B cell (primary cell): Measurements from ENCODE around the gene MEA1. TPM values are rescaled to one million over a fixed set of nuclear protein-coding genes. Genes with fewer than 3 reads are reported as not detected.

Source experiments
- ATAC-seq: fragments of 200-7000 bp; cut with Tn5 transposase; one replicate; pipeline ENCODE4 v1.10.0; 2021; ENCODE audit warnings: low read depth, mild to moderate bottlenecking, moderate number of reproducible peaks, moderate library complexity
- CTCF ChIA-PET: fragments of 350-600 bp; sonication (Branson Sonifier 250); formaldehyde crosslinking; loops from one replicate; lab custom pipeline; 2021; ENCODE audit warnings: antibody characterized with exemption, inconsistent platforms; lab: Charles Lee
- POLR2A ChIA-PET: fragments of 350-600 bp; sonication (Branson Sonifier 250); formaldehyde crosslinking; loops from one replicate; lab custom pipeline; 2021; ENCODE audit warnings: antibody characterized with exemption; lab: Charles Lee
- DNase-seq: peaks from one replicate; pipeline ENCODE4 v3.0.0; 2013
- H2AFZ ChIP-seq: 2 replicates; pipeline ENCODE4 v1.6.1; 2012; ENCODE audit warnings: mild to moderate bottlenecking, low read depth, low read length; ENCODE audit not compliant: insufficient read depth, poor library complexity, severe bottlenecking
- H3K27ac ChIP-seq, 2 donors: 1 replicate in 1 of 2; 2 replicates in 1 of 2; pipeline ENCODE4 v1.5.1; 2012 to 2013; ENCODE audit warnings: low read length in 2 of 2, mild to moderate bottlenecking in 2 of 2, moderate library complexity in 1 of 2
- H3K27me3 ChIP-seq, 4 experiments: fragments of 200-600 bp in 1 of 4; sonication (generic) in 1 of 4; replicated peaks in 1 of 4; 1 replicate in 2 of 4; 2 replicates in 2 of 4; pipeline versions ENCODE4 v1.6.1 to v1.7.0; 2013 to 2016; ENCODE audit warnings: low read length in 3 of 4, mild to moderate bottlenecking in 2 of 4, mixed read lengths in 1 of 4, moderate library complexity in 1 of 4; ENCODE audit not compliant: insufficient read depth in 4 of 4, control insufficient read depth in 3 of 4; ENCODE audit errors: control extremely low read depth in 1 of 4
- H3K36me3 ChIP-seq, 2 experiments: replicated peaks in 1 of 2; 1 replicate in 1 of 2; 2 replicates in 1 of 2; pipeline versions ENCODE4 v1.6.1 to v1.7.1; 2013; ENCODE audit warnings: low read length in 1 of 2; ENCODE audit not compliant: insufficient read depth in 2 of 2, control insufficient read depth in 1 of 2; ENCODE audit errors: control extremely low read depth in 1 of 2, extremely low read depth in 1 of 2
- H3K4me1 ChIP-seq, 2 donors: fragments of 200-600 bp in 1 of 2; sonication (generic) in 1 of 2; 1 replicate in 1 of 2; 2 replicates in 1 of 2; pipeline versions ENCODE4 v1.5.1 to v1.6.1; 2013 to 2017; ENCODE audit warnings: low read length in 2 of 2; ENCODE audit not compliant: control insufficient read depth in 2 of 2, insufficient read depth in 2 of 2
- H3K4me2 ChIP-seq: replicated peaks from 2 replicates; pipeline ENCODE3; 2012; ENCODE audit warnings: mild to moderate bottlenecking, low read depth, low read length; ENCODE audit not compliant: poor library complexity, severe bottlenecking
- H3K4me3 ChIP-seq, 5 experiments: fragments of 200-600 bp in 1 of 5; sonication (generic) in 1 of 5; 1 replicate in 3 of 5; 2 replicates in 2 of 5; pipeline versions ENCODE4 v1.5.1 to v1.7.0; 2011 to 2016; ENCODE audit warnings: low read length in 4 of 5, mild to moderate bottlenecking in 4 of 5, low read depth in 2 of 5, control low read depth in 1 of 5, moderate library complexity in 1 of 5; ENCODE audit not compliant: insufficient read depth in 1 of 5; ENCODE audit errors: control extremely low read depth in 1 of 5, extremely low read depth in 1 of 5
- H3K79me2 ChIP-seq: fragments of 200-600 bp; sonication (generic); one replicate; pipeline ENCODE4 v1.6.0; 2016; ENCODE audit warnings: low read length; ENCODE audit not compliant: control insufficient read depth, insufficient read depth
- H3K9ac ChIP-seq: fragments of 200-600 bp; sonication (generic); 2 replicates; pipeline ENCODE4 v1.6.1; 2017; ENCODE audit warnings: mild to moderate bottlenecking, low read length, moderate library complexity
- H3K9me3 ChIP-seq, 3 donors: one replicate each; pipeline versions ENCODE4 v1.6.1 to v1.7.1; 2013; ENCODE audit warnings: low read length in 2 of 3; ENCODE audit not compliant: control insufficient read depth in 2 of 3, insufficient read depth in 1 of 3; ENCODE audit errors: control extremely low read depth in 1 of 3
- H4K20me1 ChIP-seq: 2 replicates; pipeline ENCODE4 v1.6.0; 2012; ENCODE audit warnings: mild to moderate bottlenecking, low read length; ENCODE audit not compliant: insufficient read depth, control insufficient read depth, poor library complexity, severe bottlenecking
- H3K27ac Mint-ChIP-seq: one replicate; pipeline ENCODE4 v1.8.0; 2021; ENCODE audit warnings: mixed read lengths
- H3K27me3 Mint-ChIP-seq: one replicate; pipeline ENCODE4 v1.8.0; 2021; ENCODE audit warnings: mixed read lengths
- H3K4me1 Mint-ChIP-seq: one replicate; pipeline ENCODE4 v1.8.0; 2021; ENCODE audit warnings: mixed read lengths
- H3K4me3 Mint-ChIP-seq: one replicate; pipeline ENCODE4 v1.8.0; 2021; ENCODE audit warnings: mixed read lengths
- H3K9me3 Mint-ChIP-seq: one replicate; pipeline ENCODE4 v1.8.0; 2022; ENCODE audit warnings: mixed read lengths; ENCODE audit not compliant: insufficient read depth
- EZH2 ChIP-seq: IDR thresholded peaks from 2 replicates; pipeline ENCODE4 v1.6.1; 2012; ENCODE audit warnings: borderline replicate concordance, low read depth, mild to moderate bottlenecking, moderate library complexity, low read length; ENCODE audit not compliant: insufficient read depth, poor library complexity, severe bottlenecking
- WGBS: methylation state at CpG from one replicate; pipeline ENCODE4 v1.1.5; 2013; ENCODE audit warnings: missing lambda C conversion rate; ENCODE audit not compliant: insufficient coverage; 5-methylcytosine and 5-hydroxymethylcytosine counted together
- intact Hi-C: fragments of 100-400 bp; cut with micrococcal nuclease; formaldehyde crosslinking; loops from one replicate; pipeline ENCODE4 v1.10.0; 2022
- polyA plus RNA-seq: library from polyadenylated mRNA; depleted of rRNA; stranded (reverse); fragments of >200 nt; gene quantifications from 2 replicates; pipeline ENCODE4 v1.2.3, GENCODE V29; 2012
- total RNA-seq, 2 donors: library from RNA; stranded (reverse); fragments of 120-200 nt in 1 of 2; gene quantifications; 1 replicate in 1 of 2; 2 replicates in 1 of 2; pipeline versions ENCODE4 v1.2.3 to v1.2.4, GENCODE V29; 2013 to 2022
- TF ChIP-seq, protein P1 (sequence below): fragments of 200-600 bp; IDR thresholded peaks from one replicate; pipeline ENCODE4 v1.8.0; 2022; ENCODE audit warnings: antibody characterized with exemption, mild to moderate bottlenecking

The MEA1 gene
- total and polyA plus RNA-seq, 2 donors (not counting 1 experiment from before 2014, with no cell fraction given): 35.7 to 36.7 TPM

DNA sequence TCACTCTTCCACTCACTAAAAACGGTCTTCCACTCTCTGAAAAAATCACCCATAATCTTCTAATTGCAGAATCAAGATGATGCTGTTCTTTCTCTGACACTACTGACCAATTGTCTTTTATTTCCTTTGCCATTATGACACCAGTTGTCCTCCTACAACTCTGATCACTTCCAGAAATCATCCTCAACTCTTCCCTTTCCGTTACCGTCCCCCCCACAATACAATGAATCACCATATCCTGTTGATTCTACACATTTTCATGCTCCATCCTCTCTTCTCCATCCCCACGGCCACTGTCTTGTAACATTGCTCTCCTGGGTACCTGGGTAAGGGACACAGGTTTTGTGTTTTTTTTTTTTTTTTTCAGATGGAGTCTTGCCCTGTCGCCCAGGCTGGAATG is 31.9 kb downstream of the MEA1 start:
- no peaks in the 10 kb centered on the region for H4K20me1 ChIP-seq
- peaks cover 48% of the 10 kb centered on the region for H3K4me1 Mint-ChIP-seq
- H2AFZ ChIP-seq: no peak overlapping the region
- H3K79me2 ChIP-seq: peaks cover 76% of the 10 kb centered on the region
- CTCF ChIA-PET: no interaction called here
- H3K27ac ChIP-seq: no peak overlapping the region
- DNase-seq: no peak
- TF ChIP-seq EZH2: no peak
- TF ChIP-seq, protein P1, sequence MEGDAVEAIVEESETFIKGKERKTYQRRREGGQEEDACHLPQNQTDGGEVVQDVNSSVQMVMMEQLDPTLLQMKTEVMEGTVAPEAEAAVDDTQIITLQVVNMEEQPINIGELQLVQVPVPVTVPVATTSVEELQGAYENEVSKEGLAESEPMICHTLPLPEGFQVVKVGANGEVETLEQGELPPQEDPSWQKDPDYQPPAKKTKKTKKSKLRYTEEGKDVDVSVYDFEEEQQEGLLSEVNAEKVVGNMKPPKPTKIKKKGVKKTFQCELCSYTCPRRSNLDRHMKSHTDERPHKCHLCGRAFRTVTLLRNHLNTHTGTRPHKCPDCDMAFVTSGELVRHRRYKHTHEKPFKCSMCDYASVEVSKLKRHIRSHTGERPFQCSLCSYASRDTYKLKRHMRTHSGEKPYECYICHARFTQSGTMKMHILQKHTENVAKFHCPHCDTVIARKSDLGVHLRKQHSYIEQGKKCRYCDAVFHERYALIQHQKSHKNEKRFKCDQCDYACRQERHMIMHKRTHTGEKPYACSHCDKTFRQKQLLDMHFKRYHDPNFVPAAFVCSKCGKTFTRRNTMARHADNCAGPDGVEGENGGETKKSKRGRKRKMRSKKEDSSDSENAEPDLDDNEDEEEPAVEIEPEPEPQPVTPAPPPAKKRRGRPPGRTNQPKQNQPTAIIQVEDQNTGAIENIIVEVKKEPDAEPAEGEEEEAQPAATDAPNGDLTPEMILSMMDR: no peak
- no peaks in the 10 kb centered on the region for H3K27me3 ChIP-seq
- intact Hi-C loops: no loop called here
- no peak overlapping the region for H3K4me3 ChIP-seq
- H3K4me2 ChIP-seq: no peak overlapping the region
- no peak for ATAC-seq
- H3K9ac ChIP-seq: no peak overlapping the region
- POLR2A ChIA-PET: interaction anchor here (0.6 kb wide), 2 partner anchors 34 to 72 kb away, joined by 7 to 10 read pairs; no protein-coding TSS in a partner anchor
- H3K27ac Mint-ChIP-seq: no peak overlapping the region
- H3K4me1 ChIP-seq: peaks cover 24 to 45% of the 10 kb centered on the region in 2 donors
- no peaks in the 10 kb centered on the region for H3K9me3 ChIP-seq
- WGBS: 94% methylated on average over 3 of the region's 5 CpGs
- no peaks in the 10 kb centered on the region for H3K36me3 ChIP-seq
- H3K9me3 Mint-ChIP-seq: no peaks in the 10 kb centered on the region
- H3K4me3 Mint-ChIP-seq: no peak overlapping the region
- H3K27me3 Mint-ChIP-seq: no peaks in the 10 kb centered on the region

DNA sequence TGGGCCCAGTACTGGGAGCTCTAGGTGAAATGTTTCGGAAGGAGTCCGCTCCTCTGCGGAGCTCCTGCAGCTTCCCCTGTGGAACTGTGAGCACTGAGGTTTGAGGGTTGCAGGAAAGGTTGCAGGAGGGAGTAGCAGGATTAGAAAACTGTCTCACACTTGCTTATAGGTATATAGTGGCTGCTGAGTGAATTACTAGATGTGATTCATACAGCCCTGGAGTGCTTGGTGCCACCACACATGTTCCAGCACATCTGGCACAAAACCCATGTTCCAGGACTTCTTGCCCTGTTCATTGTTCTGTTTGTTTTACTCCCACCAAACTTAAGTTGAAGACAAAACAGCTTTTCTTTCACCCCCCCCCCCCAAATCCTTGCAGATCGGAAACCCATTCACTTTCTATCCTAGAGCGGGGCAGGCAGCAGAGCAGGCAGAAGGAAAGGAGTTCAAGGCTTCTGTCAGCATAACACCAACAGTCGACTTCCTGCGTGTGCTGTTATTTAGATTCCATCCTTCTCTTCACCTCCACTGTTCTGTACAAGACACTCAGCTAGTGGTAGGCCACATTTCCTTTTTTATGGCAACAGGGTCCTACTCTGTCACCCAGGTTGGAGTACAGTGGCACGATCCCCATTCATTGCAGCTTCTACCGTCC is 34.1 kb downstream of the MEA1 start:
- TF ChIP-seq EZH2: no peak
- TF ChIP-seq, protein P1: no peak
- Histone ChIP-seq H3K9ac (peak overlapping the region; percentile 86), H2AFZ (peak overlapping the region; percentile 82), H3K9me3 (no peaks in the 10 kb centered on the region), H3K27ac (peak overlapping the region; percentile 73 to 85), H3K4me1 (peaks cover 19 to 32% of the 10 kb centered on the region in 2 donors), H3K79me2 (peaks cover 62% of the 10 kb centered on the region), H3K36me3 (peaks cover 0 to 5% of the 10 kb centered on the region in 2 experiments), H3K4me3 (peak overlapping the region; percentile 71 to 88 (median 80)), H3K27me3 (no peaks in the 10 kb centered on the region), H3K4me2 (peak overlapping the region; percentile 82), H4K20me1 (no peaks in the 10 kb centered on the region)
- H3K4me3 Mint-ChIP-seq: peak overlapping the region; percentile 98
- DNase-seq (no peak), ATAC-seq (no peak)
- peak overlapping the region; percentile 98 for H3K27ac Mint-ChIP-seq
- CTCF ChIA-PET: interaction anchor here (0.7 to 2.7 kb wide), 5 partner anchors 48 to 530 kb away, joined by 3 to 6 read pairs (median 3); partner anchors contain the start of gene LRRC73
- intact Hi-C loops: loop anchor here (1.0 to 2.0 kb wide), 5 partner anchors 19 to 195 kb away; partner anchors contain the start of genes CNPY3, GNMT, KLC4 and MEA1
- no peaks in the 10 kb centered on the region for H3K27me3 Mint-ChIP-seq
- POLR2A ChIA-PET: interaction anchor here (0.8 to 4.0 kb wide), 4 partner anchors 34 to 80 kb away, joined by 3 to 53 read pairs (median 8); partner anchors contain the start of genes CNPY3, KLC4, KLHDC3 and MEA1
- WGBS: 34% methylated on average over 8 of the region's 9 CpGs
- peaks cover 41% of the 10 kb centered on the region for H3K4me1 Mint-ChIP-seq
- H3K9me3 Mint-ChIP-seq: no peaks in the 10 kb centered on the region
